ENCODE results near the gene ATP6V0C.

GRCh38 chr16:2529961-2530628 is 16.3 kb downstream of the ATP6V0C start:
- no peak for TF ChIP-seq POLR2AphosphoS5 (IDR thresholded peaks at IDR 0.05)
- no peak for TF ChIP-seq CTCF (IDR thresholded peaks at IDR 0.05; ENCODE audit: poor library complexity, severe bottlenecking)
- TF ChIP-seq EP300 (conservative IDR thresholded peaks at IDR 0.05; ENCODE audit: poor library complexity, severe bottlenecking), result no peak
- TF ChIP-seq SMC3 (conservative IDR thresholded peaks at IDR 0.05; ENCODE audit: poor library complexity), result no peak
- no peak for TF ChIP-seq MXI1 (conservative IDR thresholded peaks at IDR 0.05; ENCODE audit: poor library complexity, severe bottlenecking)
- no peak for TF ChIP-seq EZH2 (IDR thresholded peaks at IDR 0.05; ENCODE audit: borderline replicate concordance, insufficient read depth, low read length, poor library complexity, severe bottlenecking)
- no peak for TF ChIP-seq RAD21 (conservative IDR thresholded peaks at IDR 0.05)

Data from neural cell (in vitro differentiated cells).